Prostate gland (tissue), 2 donors: Measurements from ENCODE around the gene BCL7B.
"Not testable (repeated sequence)": the region's sequence is repeated elsewhere in the genome, so short reads cannot be mapped to it uniquely, and the experiment has no call there.

ENCODE experiments used
- POLR2A ChIP-seq: fragments of 450-650 bp; IDR thresholded peaks from one replicate; pipeline ENCODE4 v1.6.1; 2016; ENCODE audit warnings: antibody characterized with exemption, mild to moderate bottlenecking
- POLR2AphosphoS5 ChIP-seq: sonication (generic); formaldehyde crosslinking; IDR thresholded peaks from one replicate; pipeline ENCODE4 v1.6.1; 2017; ENCODE audit warnings: antibody characterized with exemption
- TF ChIP-seq, protein P1 (sequence below), 4 experiments: fragments of 200-600 bp in 2 of 4; fragments of 450-650 bp in 2 of 4; sonication (generic) in 2 of 4; IDR thresholded peaks; 1 replicate in 3 of 4; 2 replicates in 1 of 4; pipeline ENCODE4 v1.5.1; 2016 to 2019; ENCODE audit warnings: antibody characterized with exemption in 4 of 4, mild to moderate bottlenecking in 2 of 4, moderate library complexity in 2 of 4

DNA sequence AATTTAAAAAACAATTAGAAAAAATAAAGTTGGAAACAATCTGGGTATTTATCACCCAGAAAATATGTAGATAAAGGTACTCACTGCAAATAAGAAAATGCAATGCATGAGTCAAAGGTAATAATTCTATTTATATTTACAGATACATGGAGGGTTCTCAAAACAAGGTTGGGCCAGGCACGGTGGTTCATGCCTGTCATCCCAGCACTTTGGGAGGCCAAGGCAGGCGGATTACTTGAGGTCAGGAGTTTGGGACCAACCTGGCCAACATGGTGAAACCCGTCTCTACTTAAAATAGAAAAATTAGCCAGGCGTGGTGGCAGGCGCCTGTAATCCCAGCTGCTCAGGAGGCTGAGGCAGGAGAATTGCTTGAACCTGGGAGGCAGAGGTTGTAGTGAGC is 7.4 kb downstream of the BCL7B start:
- TF ChIP-seq, protein P1, sequence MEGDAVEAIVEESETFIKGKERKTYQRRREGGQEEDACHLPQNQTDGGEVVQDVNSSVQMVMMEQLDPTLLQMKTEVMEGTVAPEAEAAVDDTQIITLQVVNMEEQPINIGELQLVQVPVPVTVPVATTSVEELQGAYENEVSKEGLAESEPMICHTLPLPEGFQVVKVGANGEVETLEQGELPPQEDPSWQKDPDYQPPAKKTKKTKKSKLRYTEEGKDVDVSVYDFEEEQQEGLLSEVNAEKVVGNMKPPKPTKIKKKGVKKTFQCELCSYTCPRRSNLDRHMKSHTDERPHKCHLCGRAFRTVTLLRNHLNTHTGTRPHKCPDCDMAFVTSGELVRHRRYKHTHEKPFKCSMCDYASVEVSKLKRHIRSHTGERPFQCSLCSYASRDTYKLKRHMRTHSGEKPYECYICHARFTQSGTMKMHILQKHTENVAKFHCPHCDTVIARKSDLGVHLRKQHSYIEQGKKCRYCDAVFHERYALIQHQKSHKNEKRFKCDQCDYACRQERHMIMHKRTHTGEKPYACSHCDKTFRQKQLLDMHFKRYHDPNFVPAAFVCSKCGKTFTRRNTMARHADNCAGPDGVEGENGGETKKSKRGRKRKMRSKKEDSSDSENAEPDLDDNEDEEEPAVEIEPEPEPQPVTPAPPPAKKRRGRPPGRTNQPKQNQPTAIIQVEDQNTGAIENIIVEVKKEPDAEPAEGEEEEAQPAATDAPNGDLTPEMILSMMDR (IDR thresholded peaks at IDR 0.05): not testable (repeated sequence)
- TF ChIP-seq POLR2AphosphoS5, POLR2A: not testable (repeated sequence)
